Pancreas (tissue), 10 donors: Measurements from ENCODE around the gene LELP1. TPM values are rescaled to one million over a fixed set of nuclear protein-coding genes. Genes with fewer than 3 reads are reported as not detected.

Experiments
- ATAC-seq, 4 donors: fragments of 200-7000 bp; cut with Tn5 transposase; one replicate each; pipeline versions ENCODE4 v1.8.0 to v1.9.1; 2020; ENCODE audit warnings: mild to moderate bottlenecking in 4 of 4, moderate library complexity in 4 of 4
- DNase-seq, 6 donors: peaks; one replicate each; pipeline ENCODE4 v3.0.0-alpha.2; 2020
- FAIRE-seq: peaks from 2 replicates; lab custom pipeline; 2012; peaks lifted over from hg19 to GRCh38; lab: Jason Lieb, UNC
- H3K27ac ChIP-seq, 4 donors: fragments of 200-600 bp; sonication (generic); 1 replicate in 3 of 4; 2 replicates in 1 of 4; pipeline versions ENCODE4 v1.5.0 to v1.8.0; 2020
- H3K27me3 ChIP-seq, 4 donors: fragments of 200-600 bp; one replicate each; pipeline ENCODE4 v1.8.0; 2021
- H3K36me3 ChIP-seq, 3 donors: fragments of 200-600 bp; sonication (generic) in 1 of 3; one replicate each; pipeline versions ENCODE4 v1.5.0 to v1.8.0; 2020 to 2021
- H3K4me1 ChIP-seq, 3 donors: fragments of 200-600 bp; one replicate each; pipeline ENCODE4 v1.8.0; 2021
- H3K4me3 ChIP-seq, 4 donors: fragments of 200-600 bp; sonication (generic) in 2 of 4; one replicate each; pipeline versions ENCODE4 v1.5.0 to v1.8.0; 2020 to 2021
- H3K9me3 ChIP-seq, 4 donors: fragments of 200-600 bp; one replicate each; pipeline ENCODE4 v1.8.0; 2021
- CTCF ChIP-seq, 4 donors: fragments of 200-600 bp; sonication (generic) in 3 of 4; IDR thresholded peaks; one replicate each; pipeline versions ENCODE4 v1.5.0 to v1.8.0; 2021; ENCODE audit warnings: antibody characterized with exemption in 4 of 4
- WGBS, 2 donors: extraction: QIAGEN DNeasy Blood & Tissue Kit; methylation state at CpG; one replicate each; pipeline ENCODE4 v1.1.7; 2013; 5-methylcytosine and 5-hydroxymethylcytosine counted together
- intact Hi-C, 3 donors: fragments of 100-400 bp; cut with DNase I; formaldehyde crosslinking; loops; one replicate each; pipeline versions ENCODE4 v1.11.1 to v1.14.2; 2022
- polyA plus RNA-seq, 2 donors: library from polyadenylated mRNA; stranded (reverse); fragments of 200-250 nt; gene quantifications; one replicate each; pipeline ENCODE4 v1.2.3, GENCODE V29; 2013
- total RNA-seq, 6 donors: library from RNA; stranded (reverse); fragmentation: NEBNext Ultra II Directional in 4 of 6; extraction: Animal tissue kit (Norgen Biotek cat#: 25700) in 4 of 6; gene quantifications; one replicate each; pipeline versions ENCODE4 v1.2.1 to v1.2.4, GENCODE V29; 2021 to 2023
- donor health status: healthy with polysubstance abuse.
- donor health status: DM: no; HTN: no; CAD: no; lungs with moderate emphysema.
- donor health status: DM: no; HTN: no; CAD: no.
- donor health status: control.
- donor health status: control.
- donor health status: Bipolar disorder and iron deficiency.
- donor health status: DM: yes; HTN: yes; CAD: no.
- donor health status: DM: no; HTN: no; CAD: no.
- donor health status: DM: no; HTN: no; CAD: no.
- donor health status: DM: yes; HTN: yes; CAD: no.

LELP1 gene
- total and polyA plus RNA-seq, 8 donors, result not detected

- DNase-seq (no peak), FAIRE-seq (no peak), ATAC-seq (no peak)
- WGBS, 2 donors, result 87 to 88% methylated on average over 4 of the region's 4 CpGs
- no peak for TF ChIP-seq CTCF (IDR thresholded peaks at IDR 0.05)
- no peak overlapping the region for H3K27ac ChIP-seq
- no peaks in the 10 kb centered on the region for H3K9me3 ChIP-seq
- H3K4me1 ChIP-seq, result no peaks in the 10 kb centered on the region
- no peak overlapping the region for H3K4me3 ChIP-seq
- intact Hi-C loops, result no loop called here
- H3K27me3 ChIP-seq, result no peaks in the 10 kb centered on the region
- H3K36me3 ChIP-seq, result no peaks in the 10 kb centered on the region
These were observed 10.3 kb downstream of the LELP1 start for GRCh38 chr1:153213519-153213918.

DNA sequence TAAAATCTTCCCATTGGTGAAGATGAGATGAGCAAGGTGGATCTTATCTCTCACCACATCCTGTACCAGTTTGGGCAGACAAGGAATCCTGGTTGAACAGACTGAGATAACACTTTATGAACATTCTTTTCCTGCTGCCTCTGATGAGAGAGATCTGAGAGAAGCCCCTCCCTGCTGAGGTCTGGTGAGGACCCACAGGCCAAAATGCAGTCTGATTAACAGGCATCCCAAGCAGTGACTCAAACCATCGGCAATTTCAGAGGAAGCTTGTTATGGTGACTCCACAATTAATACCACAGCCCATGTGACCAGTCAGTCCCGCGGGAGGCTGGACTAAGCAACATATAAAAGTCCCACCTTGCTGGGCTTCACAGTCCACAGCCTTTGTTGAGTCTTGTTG is 14.0 kb downstream of the LELP1 start, which contains the start of gene PRR9:
TSS of gene PRR9 (plus strand) at position 373 of the 400 bp plus-strand sequence. CDS start 561 bp downstream, outside the sequence.
- H3K27me3 ChIP-seq, result no peaks in the 10 kb centered on the region
- TF ChIP-seq CTCF (IDR thresholded peaks at IDR 0.05), result no peak
- H3K4me1 ChIP-seq, result no peaks in the 10 kb centered on the region
- no peak for ATAC-seq
- no peaks in the 10 kb centered on the region for H3K9me3 ChIP-seq
- 82 to 84% methylated on average over 3 of the region's 3 CpGs for WGBS, 2 donors
- no peaks in the 10 kb centered on the region for H3K36me3 ChIP-seq
- H3K4me3 ChIP-seq, result no peak within 1 kb of the TSS
- DNase-seq, result no peak
- intact Hi-C loops, result no loop called here
- no peak within 1 kb of the TSS for H3K27ac ChIP-seq
- no peak for FAIRE-seq

DNA sequence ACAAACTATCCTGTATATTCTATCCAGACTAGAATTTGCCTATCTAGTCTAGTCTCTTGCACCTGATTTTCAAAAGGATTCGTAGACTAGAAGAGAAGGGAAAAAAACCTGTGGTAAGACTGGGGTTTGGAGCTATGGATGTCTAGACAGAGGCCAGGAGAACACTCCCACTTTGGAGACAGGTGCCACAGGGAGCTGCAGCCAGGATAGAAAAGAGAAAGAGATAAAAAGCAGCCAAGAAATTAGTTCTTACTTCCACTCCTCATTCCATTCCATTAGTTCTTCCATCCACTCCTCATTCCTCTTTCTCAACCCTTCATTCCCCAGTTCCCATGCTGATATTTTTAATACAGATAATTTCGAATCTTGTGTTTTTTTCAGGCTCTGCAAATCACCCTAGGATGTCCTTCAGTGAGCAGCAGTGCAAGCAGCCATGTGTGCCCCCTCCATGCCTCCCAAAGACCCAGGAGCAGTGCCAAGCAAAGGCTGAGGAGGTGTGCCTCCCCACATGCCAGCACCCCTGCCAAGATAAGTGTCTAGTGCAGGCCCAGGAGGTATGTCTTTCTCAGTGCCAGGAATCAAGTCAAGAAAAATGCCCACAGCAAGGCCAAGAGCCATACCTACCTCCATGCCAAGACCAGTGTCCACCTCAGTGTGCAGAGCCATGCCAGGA is 14.7 kb downstream of the LELP1 start:
- H3K27me3 ChIP-seq, result no peaks in the 10 kb centered on the region
- no peak for TF ChIP-seq CTCF (IDR thresholded peaks at IDR 0.05)
- intact Hi-C loops, result no loop called here
- DNase-seq, result no peak
- H3K36me3 ChIP-seq, result no peaks in the 10 kb centered on the region
- no peak overlapping the region for H3K27ac ChIP-seq
- no peak for ATAC-seq
- H3K9me3 ChIP-seq, result no peaks in the 10 kb centered on the region
- 35 to 49% methylated on average over 2 of the region's 2 CpGs for WGBS, 2 donors
- no peak for FAIRE-seq
- no peak overlapping the region for H3K4me3 ChIP-seq
- no peaks in the 10 kb centered on the region for H3K4me1 ChIP-seq

- FAIRE-seq, result no peak
- Histone ChIP-seq H3K36me3 (no peaks in the 10 kb centered on the region), H3K4me3 (no peak overlapping the region), H3K27me3 (no peaks in the 10 kb centered on the region), H3K4me1 (no peaks in the 10 kb centered on the region), H3K27ac (no peak overlapping the region), H3K9me3 (no peaks in the 10 kb centered on the region)
- ATAC-seq, result no peak
- 49% methylated on average over 6 of the region's 6 CpGs for WGBS, 2 donors
- intact Hi-C loops, result no loop called here
- DNase-seq, result no peak
- TF ChIP-seq CTCF (IDR thresholded peaks at IDR 0.05), result no peak
These were observed 17.5 kb downstream of the LELP1 start for GRCh38 chr1:153220606-153221303.
